MV-4-11 (cell line): ENCODE data around the gene LRRC27.

ENCODE experiments used
- DNase-seq: peaks from one replicate; lab custom pipeline; 2025; lab: John Stamatoyannopoulos, UW

LRRC27 gene

DNA sequence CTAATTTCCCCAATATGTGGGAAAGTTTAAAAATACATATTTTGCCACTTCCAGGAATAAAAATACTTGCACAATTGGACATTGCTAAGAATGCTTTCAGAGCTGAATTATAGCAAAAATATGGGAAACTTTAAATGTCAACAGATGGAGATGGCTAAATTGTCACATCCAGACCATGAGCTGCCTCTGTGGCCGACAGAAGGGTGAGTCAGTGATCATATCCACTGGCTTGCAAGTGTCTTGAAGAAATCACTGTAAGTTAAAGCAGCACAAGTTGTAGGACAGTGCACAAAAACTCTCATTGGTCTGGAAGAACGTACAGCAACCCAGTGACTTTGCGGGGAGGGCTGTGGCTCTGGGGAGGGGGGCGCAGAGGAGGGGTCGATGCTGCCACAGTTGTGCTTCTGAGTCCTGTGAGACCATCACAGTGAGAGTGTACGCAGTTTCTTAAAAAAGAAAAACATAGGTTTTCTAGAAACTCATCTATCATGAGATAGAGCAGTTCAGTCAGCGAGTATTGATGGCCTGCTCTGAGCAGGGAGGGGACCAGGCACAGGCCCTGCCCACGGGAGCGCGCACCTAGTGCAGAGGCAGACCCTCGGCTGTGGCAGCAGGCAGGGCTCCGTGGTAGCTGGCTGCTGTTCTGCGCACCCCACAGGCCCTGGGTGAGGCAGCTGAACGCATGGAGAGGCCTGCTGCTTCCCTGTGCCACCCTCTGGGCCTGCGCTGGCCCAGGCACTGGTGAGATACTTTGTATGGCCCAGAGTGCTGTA, 25.5 kb downstream of the LRRC27 start:
- DNase-seq: no peak

DNA sequence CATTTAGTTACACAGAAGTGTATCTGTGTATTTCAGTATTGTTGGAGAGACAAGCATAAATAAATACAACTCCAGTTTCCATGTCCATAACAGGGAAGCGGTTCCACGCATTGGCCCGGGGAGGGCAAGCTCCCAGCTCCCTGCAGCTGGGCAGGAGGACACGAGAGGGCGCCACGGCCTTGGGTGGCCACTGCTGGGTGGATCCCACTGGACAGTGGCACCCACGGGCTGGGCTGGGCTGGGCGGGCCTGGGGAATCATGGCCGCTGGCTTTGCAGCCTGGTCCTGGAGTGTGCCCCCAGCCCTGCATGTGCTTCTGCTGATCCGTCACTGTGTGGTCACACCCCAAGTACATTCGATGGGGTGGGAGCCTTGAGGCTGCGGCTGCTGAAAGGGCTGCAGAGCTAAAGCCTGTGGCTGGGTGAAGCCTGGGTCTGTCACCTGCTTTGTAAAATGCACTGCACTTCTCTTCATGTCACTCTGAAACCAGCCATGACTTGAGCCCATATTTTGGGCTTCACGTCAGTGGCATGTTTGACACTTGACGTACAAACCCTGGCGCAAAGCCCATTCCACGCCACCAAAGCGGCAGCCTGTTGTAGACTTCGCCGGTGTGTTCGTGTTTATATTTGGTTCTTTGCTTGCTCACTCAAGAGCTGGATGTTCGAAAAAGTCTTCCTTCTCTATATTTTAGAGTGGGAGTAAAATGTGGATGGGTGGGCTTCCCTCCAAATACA, 27.5 kb downstream of the LRRC27 start:
- DNase-seq: no peak

DNA sequence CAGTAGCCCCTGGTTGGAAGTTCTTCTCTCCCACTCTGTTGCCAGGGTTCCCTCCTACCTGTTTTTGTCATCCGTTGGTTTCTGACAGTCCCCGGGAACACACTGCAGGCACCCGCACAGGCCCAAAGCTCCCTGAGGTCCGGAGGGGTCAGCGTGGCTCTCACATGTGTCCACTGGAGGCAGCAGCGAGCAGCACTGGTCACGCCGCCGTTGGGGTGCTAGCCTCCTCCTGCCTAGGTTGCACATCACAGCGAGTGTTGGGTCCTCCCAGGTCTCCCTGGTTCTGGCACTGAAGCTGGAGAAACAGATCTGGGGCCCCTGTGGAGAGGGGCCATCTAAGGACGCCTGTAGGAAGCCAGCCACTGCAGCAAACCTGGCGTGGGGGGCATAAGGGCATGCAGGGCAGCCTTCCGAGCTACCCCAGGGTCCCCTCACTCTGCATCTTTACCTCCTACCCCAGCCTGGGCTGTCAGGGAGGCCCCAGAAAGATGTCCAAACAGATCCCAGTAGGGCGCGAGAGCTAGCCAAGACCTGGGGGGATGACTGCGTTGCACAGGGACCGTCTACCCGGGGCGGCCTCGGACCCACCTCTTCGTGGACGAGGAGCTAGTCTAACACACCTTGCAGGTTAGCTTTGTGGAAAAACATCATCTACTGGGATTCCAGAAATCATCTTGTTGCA, 28.9 kb downstream of the LRRC27 start:
- no peak for DNase-seq

DNA sequence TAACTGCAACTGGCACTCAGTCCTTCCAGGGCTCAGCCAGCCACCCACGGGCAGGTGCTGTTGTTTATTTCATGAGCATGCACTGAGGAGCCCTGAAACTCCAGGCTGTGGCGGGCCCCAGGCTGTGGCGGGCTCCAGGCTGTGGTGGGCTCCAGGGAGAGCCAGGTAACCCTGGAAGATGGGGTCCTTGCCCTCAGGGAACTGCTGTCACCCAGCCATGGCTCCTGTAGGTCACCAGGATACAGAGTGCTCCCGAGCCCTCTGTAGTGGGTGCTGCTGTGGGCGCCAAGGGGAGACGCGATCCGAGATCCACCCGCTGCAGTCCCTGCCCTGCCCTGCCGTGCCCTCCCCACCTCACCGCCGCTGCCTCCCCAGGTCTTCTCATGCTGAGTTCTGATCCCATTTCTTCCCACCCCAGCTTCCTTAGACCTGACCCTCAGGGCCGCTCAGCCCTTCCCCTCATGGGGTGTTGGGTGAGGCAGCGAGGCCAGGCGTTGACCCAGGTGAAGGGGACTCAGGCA, 29.6 kb downstream of the LRRC27 start:
- DNase-seq: no peak

DNA sequence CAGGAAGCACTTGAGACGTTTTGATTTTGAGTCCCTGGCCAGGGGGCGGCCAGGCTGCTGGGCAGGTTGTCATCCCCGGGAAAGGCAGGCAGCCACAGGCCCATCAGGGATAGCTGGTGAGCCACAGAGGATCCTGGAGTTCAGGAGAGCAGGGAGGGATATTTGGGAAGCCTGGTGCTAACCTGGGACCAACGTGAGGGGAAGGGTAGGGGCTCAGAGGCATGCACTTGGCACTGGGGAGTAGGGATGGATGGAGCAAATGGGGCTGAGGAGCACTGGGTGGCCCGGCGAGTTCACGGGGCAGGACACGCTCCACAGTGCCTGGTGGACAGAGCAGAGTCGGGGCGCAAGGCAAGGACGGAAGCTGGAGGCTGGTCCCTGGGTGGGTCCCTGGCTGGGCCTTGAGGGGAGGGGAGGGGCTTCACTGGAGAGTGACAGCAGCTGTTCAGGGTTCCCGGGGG, 30.2 kb downstream of the LRRC27 start:
- DNase-seq: no peak

DNA sequence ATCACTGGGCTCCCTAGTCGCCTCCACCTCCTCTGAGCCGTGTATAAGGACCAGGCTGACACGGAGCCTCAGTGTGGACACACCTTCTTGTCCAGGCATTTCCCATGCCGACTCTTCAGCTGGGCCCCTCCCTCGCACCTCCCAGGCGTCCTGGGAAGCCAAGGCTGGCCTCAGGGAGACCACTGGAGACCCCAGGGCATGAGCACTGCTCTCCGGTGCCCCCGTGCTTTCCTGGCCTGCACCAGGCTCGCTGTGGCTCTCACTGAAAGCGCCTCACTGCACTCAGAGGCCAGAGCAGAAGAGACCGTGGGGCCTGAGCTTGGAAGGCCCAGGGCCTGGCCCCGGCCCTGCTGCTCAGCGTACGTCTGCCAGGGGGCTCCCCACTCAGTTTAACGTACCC, 31.4 kb downstream of the LRRC27 start:
- DNase-seq: no peak

DNA sequence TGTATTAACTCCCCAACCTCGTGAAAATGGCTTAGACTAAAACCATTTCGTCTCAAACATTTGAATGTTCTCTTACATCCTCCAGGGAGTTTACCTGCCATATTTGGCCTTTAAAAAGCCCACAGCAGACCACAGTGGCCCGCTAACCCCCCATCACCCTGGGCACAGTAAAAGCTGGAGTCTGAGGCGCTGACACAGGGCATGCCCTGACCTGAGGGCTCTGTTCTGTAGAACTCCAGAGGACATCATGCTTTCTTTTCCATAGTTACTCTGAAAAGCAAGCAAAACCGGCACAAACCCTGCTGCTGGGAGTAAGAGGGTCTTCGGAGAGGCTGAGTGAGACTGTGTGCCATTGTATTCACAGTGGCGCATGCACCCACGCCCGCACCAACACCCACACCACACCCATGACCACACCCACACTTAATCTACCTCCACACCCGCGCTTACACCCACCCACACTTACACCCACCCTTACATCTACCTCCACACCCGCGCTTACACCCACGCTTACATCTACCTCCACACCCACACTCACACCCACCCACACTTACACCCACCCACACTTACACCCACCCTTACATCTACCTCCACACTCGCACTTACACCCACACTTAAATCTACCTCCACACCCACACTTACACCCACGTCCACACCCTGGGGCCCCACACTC, 32.1 kb downstream of the LRRC27 start:
- DNase-seq: no peak

DNA sequence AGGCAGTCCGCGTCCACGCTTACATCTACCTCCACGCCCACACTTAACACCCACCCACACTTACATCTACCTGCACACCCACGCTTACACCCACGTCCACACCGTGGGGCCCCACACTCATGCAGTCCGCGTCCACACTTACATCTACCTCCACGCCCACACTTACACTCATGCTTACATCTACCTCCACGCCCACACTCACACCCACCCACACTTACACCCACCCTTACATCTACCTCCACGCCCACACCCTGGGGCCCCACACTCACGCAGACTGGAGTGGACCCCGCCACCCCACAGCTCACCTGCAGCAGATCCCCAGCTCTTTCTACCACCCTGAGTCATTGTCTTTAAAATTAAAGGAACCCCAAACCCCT, 32.6 kb downstream of the LRRC27 start:
- no peak for DNase-seq

DNA sequence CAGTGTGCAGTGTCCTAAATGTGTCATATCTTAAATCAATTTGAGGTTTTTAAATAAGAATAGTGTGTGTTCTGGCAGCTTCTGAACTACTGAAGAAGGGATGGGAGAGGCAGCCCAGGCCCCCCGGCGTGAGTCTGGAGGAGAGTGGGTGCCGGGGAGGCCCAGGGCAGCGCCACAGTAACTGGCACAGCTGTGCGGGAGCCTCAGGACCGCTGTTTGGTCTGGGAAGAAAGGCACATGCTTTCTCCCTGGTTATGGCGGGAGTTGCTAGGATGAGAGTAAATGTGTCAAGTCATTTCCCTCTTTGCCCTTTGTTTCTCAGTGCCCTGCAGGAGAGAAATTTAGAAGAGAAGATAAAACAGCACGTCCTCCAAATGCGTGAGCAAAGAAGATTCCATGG, 33.1 kb downstream of the LRRC27 start:
- no peak for DNase-seq

DNA sequence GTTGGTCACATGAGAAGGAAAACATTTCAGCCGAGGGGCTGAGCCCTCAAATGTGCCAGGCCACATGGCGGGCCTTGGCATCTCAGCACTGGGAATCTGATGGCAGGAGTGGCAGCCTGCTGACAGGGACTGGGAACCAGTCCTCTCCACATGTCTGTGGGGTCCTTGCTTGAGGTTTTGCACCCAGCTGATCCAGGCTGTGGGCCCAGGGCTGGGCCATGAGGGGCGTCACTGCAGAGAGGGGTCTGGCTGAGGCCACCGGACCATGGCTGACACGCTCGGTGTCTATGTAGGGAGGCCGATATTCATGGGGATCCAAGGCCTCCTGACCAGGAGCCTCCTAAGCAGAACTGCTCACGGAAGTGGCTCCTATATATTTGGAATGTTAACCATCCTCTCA, 34.0 kb downstream of the LRRC27 start:
- DNase-seq: no peak

DNA sequence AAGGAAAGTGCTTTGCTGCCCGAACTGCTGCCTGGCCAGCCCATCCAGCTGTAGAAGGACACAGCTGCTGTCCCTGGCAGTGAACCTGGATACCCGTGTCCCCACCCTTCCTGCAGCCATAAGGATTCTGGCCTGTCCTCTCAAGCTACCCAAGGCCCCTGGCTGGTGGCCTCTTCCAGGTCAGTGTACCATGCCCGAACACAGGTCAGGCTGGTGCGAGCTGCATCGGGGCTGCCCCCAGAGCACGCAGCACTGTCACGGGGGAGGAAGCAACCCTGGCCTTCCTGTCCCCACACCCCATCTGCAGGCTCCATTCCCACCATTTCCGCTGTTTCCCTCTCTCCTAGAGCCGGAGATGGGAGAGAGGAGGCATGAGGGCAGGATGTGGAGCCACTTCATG, 34.5 kb downstream of the LRRC27 start:
- no peak for DNase-seq

DNA sequence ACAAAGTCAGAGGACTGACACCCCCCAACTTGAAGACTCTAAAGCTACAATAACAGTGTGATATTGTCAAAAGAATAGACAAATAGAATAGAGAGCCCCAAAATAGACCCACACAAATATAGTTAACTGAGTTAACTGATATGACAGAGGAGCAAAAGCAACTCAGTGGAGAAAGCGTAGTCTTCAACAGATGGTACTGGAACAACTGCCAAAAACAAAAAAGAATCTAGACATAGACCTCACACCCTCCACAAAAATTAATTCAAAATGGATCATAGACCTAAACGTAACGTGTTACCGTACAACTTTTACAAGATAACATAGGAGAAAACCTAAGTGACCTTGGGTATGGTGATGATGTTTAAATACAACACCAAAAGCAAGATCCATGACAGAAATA, 36.4 kb downstream of the LRRC27 start:
- DNase-seq: no peak

DNA sequence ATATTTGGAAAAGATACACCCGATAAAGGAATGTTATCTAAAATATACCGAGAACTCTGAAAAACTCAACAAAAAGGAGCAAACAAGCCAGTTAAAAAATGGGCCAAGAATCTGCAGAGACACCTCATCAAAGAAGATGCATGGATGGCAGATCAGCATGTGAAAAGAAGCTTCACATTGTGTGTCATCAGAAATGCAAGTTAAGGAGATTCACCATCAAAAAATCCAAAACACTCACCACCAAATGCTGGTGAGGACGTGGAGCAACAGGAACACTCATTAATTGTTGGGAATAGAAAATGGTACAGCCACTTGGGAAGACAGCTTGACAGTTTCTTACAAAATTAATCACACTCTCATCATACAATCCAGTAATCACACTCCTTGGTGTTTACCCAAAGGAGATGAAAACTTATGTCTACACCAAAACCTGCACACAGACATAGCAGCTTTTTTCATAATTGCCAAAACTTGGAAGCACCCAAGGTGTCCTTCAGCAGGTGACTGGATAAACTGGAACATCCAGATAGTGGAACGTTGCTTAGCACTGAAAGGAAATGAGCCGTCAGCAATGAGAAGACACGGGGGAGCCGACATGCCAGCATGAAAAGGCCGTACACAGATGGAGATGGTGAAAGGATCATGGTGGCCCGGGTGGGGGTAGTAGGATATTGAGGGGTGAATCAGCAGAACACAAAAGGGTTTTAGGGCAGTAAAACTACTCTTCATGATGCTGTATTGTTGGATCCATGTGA, 37.1 kb downstream of the LRRC27 start:
- no peak for DNase-seq

DNA sequence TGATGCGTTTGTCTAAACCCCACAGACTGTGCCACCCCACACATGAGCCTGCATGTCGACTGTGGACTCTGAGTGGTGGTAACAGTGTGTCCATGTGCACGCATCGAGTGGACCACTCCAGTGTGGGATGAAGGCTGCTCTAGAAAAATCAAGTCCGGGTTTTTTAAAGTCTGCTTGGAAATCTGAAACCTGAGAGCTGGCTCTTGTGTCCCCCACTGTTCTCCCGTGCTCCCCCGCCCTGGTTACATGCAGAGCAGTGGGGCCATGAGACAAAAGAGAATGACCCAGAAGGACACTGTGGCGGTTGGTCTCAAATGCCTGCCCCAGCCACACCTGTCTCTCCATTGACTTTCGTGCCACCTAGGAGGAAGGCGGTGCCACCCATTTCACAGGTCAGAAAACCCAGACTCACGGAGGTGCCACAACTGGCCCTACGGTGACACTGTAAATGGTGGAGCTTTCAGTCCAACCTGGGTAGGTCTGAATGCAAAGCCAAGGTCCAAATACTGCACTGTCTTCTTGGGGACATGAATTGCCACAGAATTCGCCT, 37.7 kb downstream of the LRRC27 start:
- DNase-seq: no peak

DNA sequence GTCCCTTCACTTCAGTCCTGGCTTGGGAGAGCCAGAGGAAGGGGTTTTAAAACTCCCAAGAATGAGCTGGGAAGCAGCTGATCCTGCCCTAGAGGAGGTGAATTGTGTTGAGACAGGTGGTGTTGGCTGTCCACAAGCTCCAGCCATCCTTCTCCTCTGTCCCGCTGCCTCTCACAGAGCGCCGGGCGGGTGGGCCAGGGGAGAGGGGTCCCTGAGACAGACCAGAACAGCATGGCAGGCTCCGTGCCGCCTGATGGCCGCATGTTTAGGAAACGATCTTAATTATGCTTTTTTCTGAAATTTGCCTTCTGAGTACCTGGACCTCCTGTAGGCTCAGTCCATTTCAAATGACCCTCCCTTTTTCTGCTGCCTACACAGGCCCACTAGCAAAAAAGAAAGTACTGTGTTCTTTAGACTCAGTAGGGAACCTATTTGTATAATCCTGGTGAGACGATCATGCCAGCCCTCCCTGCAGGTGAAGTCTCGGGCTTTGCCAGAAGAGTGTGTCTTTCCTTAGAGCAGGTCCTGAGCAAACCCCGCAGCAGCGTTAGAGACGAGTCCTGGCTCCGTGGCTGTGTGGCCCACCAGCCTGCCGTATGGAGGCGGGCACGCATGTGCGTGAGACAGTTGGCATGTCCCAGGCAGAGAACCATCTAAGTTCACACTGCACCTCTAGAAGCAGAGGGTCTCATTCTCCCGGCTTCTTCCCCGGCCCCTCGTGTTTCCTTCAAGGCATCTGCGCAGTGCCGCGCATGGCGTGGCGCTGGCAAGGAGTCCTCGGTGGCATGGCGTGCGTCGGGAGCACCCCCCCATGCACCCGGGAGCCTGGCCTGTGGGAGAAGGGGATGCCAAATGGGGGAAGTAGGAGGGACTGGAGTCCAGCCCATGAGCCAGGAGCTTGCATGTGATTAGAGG, 38.7 kb downstream of the LRRC27 start:
- no peak for DNase-seq

DNA sequence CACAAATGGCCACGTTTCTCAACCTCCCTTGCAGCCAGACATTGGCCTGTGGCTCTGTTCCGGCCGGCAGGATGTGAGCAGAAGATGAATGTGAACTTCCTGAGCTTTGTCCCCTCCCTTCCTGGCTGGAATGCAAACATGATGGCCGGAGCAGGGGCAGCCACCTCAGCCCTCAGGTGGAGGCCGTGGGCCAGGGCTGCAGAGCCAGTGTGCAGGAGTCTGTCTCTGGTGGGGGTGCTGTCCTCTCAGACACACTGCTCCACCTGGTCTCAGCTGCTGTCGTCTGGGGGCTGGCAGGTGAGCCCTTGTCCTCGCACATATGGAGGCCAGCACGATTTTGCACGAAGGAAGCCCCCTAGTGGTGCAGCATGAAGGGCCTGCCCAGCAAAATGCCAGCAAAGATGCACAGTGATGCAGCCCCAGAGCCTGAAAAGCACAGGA, 39.7 kb downstream of the LRRC27 start:
- DNase-seq: no peak

DNA sequence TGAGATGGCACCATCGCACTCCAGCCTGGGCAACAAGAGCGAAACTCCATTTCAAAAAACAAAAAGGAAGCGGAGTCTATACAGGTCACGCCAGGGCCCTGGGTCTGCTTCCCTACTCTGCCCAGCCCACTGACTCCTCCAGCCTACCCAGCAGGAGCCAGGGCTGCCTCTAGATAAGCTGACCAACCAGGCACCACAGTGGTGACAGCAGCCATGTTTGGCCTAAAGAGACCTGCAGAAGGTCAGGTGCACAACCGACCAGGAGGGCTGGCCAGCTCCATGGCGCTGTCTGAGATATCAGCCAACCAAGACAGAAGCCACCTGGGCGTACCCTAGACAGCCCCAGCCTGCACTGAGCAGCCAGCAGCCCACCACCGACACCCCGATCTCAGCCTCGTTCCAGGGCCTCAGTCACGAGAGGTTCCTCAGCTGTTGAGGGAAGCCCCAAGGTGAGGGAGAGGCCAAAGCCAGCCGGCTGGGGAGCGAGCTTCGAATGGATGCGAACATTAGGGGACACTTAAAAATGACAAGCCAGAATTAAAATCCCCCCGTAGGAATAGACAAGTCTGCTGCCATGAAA, 40.6 kb downstream of the LRRC27 start:
- no peak for DNase-seq

DNA sequence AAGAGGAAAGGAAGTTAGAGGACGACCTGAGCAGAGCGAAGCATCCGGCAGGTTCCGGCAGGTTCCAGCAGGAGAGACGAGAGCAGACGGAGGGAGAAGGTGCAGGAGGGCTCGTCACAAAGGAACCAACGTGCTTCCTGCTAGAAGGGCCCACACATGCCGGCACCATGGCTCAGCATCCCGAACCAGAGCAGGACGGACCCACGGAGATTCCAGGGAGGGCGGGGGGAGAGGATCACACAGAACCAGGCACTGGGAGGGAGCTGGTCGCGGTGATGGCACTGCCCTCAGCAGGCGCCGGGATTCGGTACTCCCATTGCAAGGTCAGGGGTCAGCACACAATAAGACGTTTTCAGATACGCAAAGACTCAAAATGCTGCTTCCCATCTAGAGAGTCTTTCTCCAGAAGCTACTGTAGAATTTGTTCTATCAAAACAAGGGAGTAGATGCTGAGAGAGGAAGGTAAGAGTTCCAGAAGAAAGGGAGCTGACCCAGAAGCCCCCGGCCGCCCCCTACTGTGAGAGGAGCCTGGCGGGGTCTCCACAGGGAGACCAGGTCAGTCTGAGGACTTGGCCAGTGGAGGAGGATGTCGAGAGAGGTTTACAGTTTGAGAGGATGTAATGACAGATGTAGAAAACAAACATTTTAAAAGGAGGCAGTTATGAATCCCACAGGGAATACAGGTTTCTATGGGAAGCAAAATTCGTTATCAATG, 41.4 kb downstream of the LRRC27 start:
- DNase-seq: no peak

DNA sequence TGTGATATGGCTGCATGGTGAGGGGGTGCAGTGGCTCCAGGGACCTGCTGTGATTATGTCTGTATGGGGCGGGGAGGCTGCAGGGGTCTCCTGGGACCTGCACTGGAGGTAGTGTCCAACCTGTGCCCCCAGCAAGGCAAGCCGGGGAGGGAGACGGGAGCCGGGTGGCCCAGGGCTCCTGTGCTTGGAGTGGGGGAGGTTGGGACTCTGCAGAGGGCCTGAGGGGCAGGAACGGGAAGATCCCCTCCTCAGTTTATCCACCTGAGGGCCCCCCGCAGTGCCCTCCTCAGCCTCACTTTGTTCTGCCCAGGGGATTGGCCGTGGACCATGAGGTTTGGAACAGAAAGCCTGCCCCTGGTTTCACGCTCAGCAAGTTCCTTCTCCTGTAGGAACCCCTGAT, 42.2 kb downstream of the LRRC27 start:
- no peak for DNase-seq
